ENCODE data around the gene SLC9C2. TPM values are rescaled to one million over a fixed set of nuclear protein-coding genes. Genes with fewer than 3 reads are reported as not detected.
"Not testable (repeated sequence)": the region's sequence is repeated elsewhere in the genome, so short reads cannot be mapped to it uniquely, and the experiment has no call there.

Gene SLC9C2
- polyA plus RNA-seq, 4 donors: 0.03 to 0.15 (median 0.09) TPM; not detected in 1

DNA sequence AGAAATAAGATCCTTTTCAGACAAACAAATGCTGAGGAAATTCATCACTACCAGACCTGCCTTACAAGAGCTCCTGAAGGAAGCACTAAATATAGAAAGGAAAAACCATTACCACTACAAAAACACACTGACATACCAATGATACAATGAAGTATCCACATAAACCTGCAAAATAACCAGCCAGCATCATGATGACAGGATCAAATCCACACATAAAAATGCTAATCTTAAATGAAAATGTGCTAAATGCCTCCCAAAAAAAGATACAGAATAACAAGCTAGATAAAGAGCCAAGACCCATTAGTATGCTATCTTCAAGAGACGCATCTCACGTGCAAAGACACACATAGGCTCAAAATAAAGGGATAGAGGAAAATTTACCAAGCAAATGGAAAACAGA lies 140.2 kb downstream of the SLC9C2 start:
- DNase-seq (ENCODE audit: low read depth in 4 of 4, low spot score in 3 of 4): not testable (repeated sequence)

GRCh38 chr1:173459885-173460284 lies 143.0 kb downstream of the SLC9C2 start:
- no peak for DNase-seq (ENCODE audit: low read depth in 4 of 4, low spot score in 3 of 4)

DNA sequence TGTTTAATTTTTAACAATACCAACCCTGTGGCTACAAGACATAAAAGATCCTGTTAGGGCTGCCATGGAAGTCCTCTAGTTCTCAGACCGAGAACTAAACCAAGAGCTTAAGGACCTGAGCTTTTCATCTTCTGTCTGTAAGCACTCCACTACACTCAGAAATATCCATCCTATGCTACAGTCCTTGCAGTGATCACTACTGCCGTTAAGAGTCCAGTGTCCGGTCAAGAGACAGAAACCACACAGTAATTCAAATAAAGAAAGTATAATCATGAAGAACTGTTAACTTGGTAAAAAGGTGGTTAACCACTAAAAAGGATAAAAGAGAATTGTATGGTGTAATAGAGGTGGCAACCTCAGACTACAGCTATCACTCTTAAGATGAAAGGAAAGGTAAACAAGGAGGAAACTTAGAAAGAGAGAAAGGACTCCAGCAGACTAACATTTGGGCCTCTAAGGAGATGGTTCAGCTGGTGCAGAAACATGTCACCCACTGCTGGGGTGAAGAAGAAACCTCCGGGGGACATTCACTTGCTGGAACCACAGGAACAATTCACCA lies 147.8 kb downstream of the SLC9C2 start:
- DNase-seq (ENCODE audit: low read depth in 4 of 4, low spot score in 3 of 4): no peak

DNA sequence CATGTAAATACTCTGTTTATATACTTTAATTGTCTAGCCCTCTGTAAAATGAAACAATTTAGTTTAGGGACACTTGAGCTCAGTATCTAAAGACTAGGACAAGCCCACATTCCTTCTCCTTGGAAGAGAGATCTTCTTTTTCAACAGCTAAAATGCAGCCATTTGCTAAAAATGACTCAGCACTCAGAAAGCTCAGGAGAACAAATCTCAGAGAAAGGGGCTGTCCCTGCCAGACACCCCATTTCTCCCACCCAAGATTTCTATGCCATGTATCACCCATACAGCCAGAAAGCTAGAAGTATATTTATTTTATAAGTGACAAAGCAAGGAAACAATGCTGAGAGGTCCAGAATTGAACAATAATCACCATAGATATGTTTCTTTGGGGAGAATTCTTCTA lies 148.9 kb downstream of the SLC9C2 start:
- DNase-seq (ENCODE audit: low read depth in 4 of 4, low spot score in 3 of 4): no peak

- DNase-seq (ENCODE audit: low read depth in 4 of 4, low spot score in 3 of 4): no peak
Observed at GRCh38 chr1:173451981-173452380, 150.9 kb downstream of the SLC9C2 start.

Other genes with a start within 250 kb of the SLC9C2 start
- 100 to 1,000 TPM; 189 to 372 (median 330) TPM for gene PRDX6, start 125.7 kb downstream of the SLC9C2 start, polyA plus RNA-seq (ENCODE audit: insufficient read length in 4 of 4)
- not detected for gene TEX50, start 32.3 kb upstream of the SLC9C2 start, polyA plus RNA-seq (ENCODE audit: insufficient read length in 4 of 4)
- 1 to 10 TPM; 1.4 to 7.6 (median 4.7) TPM for gene ANKRD45, start 66.8 kb upstream of the SLC9C2 start, polyA plus RNA-seq (ENCODE audit: insufficient read length in 4 of 4)
- 10 to 100 TPM; 22.0 to 32.7 (median 23.7) TPM for gene KLHL20, start 111.9 kb upstream of the SLC9C2 start, polyA plus RNA-seq (ENCODE audit: insufficient read length in 4 of 4)
- gene DARS2, start 221.6 kb upstream of the SLC9C2 start, polyA plus RNA-seq (ENCODE audit: insufficient read length in 4 of 4): 10 to 100 TPM; 15.1 to 28.7 (median 27.4) TPM
- 10 to 100 TPM; 10.7 to 14.3 (median 12.1) TPM for gene CENPL, start 221.8 kb upstream of the SLC9C2 start, polyA plus RNA-seq (ENCODE audit: insufficient read length in 4 of 4)

Data from left renal pelvis (tissue), 4 donors.